ENCODE results near the gene DLG2.
"Not testable (repeated sequence)": the region's sequence is repeated elsewhere in the genome, so short reads cannot be mapped to it uniquely, and the experiment has no call there.

DNA sequence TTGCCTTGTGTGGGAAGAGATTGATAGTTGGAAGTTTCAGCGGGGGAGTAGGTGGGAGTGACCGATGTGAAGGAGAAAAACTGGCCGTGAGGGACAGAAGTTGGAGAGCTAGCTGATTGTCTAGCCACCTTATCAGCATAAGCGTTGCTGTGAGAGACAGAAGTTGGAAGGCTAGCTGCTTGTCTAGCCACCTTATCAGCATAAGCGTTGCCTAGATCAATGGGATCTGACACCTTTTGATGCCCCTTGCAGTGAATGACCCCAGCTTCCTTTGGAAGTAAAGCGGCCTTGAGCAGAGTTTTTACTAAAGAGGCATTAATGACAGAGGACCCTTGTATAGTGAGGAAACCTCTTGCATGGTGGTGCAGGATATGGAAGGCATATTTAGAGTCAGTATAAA lies 2183.3 kb downstream of the DLG2 start:
- TF ChIP-seq, protein P1, sequence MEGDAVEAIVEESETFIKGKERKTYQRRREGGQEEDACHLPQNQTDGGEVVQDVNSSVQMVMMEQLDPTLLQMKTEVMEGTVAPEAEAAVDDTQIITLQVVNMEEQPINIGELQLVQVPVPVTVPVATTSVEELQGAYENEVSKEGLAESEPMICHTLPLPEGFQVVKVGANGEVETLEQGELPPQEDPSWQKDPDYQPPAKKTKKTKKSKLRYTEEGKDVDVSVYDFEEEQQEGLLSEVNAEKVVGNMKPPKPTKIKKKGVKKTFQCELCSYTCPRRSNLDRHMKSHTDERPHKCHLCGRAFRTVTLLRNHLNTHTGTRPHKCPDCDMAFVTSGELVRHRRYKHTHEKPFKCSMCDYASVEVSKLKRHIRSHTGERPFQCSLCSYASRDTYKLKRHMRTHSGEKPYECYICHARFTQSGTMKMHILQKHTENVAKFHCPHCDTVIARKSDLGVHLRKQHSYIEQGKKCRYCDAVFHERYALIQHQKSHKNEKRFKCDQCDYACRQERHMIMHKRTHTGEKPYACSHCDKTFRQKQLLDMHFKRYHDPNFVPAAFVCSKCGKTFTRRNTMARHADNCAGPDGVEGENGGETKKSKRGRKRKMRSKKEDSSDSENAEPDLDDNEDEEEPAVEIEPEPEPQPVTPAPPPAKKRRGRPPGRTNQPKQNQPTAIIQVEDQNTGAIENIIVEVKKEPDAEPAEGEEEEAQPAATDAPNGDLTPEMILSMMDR (IDR thresholded peaks at IDR 0.05; ENCODE audit: low read depth, low read length) = not testable (repeated sequence)
- TF ChIP-seq EZH2phosphoT487 (IDR thresholded peaks at IDR 0.05; ENCODE audit: low read depth) = not testable (repeated sequence)
